Measurements from ENCODE around the gene ZDHHC19.
"Not testable (repeated sequence)": the region's sequence is repeated elsewhere in the genome, so short reads cannot be mapped to it uniquely, and the experiment has no call there.

ZDHHC19 gene

GRCh38 chr3:196193133-196193735 is 18.0 kb downstream of the ZDHHC19 start:
- no peak for DNase-seq (ENCODE audit: extremely low read depth, low read depth)
- TF ChIP-seq, protein P1, sequence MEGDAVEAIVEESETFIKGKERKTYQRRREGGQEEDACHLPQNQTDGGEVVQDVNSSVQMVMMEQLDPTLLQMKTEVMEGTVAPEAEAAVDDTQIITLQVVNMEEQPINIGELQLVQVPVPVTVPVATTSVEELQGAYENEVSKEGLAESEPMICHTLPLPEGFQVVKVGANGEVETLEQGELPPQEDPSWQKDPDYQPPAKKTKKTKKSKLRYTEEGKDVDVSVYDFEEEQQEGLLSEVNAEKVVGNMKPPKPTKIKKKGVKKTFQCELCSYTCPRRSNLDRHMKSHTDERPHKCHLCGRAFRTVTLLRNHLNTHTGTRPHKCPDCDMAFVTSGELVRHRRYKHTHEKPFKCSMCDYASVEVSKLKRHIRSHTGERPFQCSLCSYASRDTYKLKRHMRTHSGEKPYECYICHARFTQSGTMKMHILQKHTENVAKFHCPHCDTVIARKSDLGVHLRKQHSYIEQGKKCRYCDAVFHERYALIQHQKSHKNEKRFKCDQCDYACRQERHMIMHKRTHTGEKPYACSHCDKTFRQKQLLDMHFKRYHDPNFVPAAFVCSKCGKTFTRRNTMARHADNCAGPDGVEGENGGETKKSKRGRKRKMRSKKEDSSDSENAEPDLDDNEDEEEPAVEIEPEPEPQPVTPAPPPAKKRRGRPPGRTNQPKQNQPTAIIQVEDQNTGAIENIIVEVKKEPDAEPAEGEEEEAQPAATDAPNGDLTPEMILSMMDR (IDR thresholded peaks at IDR 0.05; ENCODE audit: low read depth, low read length, missing control alignments): no peak
- H3K4me3 ChIP-seq (replicated peaks; ENCODE audit: low read depth, low read length): no peak overlapping the region

DNA sequence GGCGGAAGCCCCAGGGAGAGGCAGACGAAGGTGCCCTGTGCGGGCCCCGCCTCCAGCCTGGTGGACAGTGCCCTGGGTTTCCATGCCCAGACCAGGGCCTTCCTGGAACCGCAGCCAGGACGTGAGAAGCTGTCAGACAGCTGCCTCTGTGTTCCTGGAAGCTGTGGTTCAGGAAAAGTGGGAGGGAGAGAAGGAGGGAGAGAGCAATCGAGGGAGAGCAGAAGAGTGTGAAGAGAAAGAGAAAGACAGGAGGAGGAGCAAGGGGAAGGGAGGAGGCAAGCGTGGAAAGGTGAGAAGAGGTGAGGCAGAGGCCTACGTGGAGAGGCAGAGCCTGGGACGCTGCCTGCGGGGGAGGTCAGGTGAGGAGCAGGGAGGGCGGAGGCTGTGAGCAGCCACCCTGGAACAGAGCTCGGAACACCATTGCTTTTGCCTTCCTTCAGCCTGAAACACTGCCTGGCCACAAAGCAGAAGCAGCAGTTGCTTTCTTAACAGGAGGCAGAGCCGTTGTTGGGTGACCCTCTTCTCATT is 18.6 kb downstream of the ZDHHC19 start:
- no peak overlapping the region for H3K4me3 ChIP-seq (replicated peaks; ENCODE audit: low read depth, low read length)
- DNase-seq (ENCODE audit: extremely low read depth, low read depth): no peak

DNA sequence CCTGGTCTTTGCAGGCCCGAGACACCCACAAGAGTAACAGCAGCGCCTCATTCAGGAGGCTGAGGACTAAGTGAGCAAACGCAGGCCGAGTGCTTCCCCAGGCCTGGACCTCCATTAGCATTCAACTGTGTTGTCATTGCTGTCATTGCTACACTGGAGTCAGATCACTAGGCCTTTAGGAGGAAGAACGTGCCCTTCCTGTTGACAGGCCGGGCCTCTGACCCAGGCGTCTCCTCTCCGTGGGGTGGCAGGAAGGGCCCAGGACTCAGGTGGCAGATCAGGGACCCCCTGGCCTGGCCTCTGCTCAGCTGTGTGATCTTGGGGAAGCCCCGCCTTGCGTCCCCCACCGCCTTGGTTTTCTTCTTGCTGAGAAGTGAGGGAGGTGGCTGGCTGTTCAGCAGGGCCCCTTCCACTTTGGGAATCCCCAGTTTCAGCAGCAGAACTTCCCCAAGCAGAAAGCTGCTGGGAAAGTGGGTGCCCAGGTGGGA is 19.1 kb downstream of the ZDHHC19 start:
- TF ChIP-seq, protein P1 (IDR thresholded peaks at IDR 0.05; ENCODE audit: low read depth, low read length, missing control alignments): no peak
- no peak for DNase-seq (ENCODE audit: extremely low read depth, low read depth)
- no peak overlapping the region for H3K4me3 ChIP-seq (replicated peaks; ENCODE audit: low read depth, low read length)

More for the DNA sequence above, 18.6 kb downstream of the ZDHHC19 start:
- TF ChIP-seq, protein P1 (IDR thresholded peaks at IDR 0.05; ENCODE audit: low read depth, low read length, missing control alignments): no peak

- H3K4me3 ChIP-seq (replicated peaks; ENCODE audit: low read depth, low read length): no peak overlapping the region
- DNase-seq (ENCODE audit: extremely low read depth, low read depth): no peak
- TF ChIP-seq, protein P1 (IDR thresholded peaks at IDR 0.05; ENCODE audit: low read depth, low read length, missing control alignments): no peak
Measured at GRCh38 chr3:196189566-196190347, 21.4 kb downstream of the ZDHHC19 start.

DNA sequence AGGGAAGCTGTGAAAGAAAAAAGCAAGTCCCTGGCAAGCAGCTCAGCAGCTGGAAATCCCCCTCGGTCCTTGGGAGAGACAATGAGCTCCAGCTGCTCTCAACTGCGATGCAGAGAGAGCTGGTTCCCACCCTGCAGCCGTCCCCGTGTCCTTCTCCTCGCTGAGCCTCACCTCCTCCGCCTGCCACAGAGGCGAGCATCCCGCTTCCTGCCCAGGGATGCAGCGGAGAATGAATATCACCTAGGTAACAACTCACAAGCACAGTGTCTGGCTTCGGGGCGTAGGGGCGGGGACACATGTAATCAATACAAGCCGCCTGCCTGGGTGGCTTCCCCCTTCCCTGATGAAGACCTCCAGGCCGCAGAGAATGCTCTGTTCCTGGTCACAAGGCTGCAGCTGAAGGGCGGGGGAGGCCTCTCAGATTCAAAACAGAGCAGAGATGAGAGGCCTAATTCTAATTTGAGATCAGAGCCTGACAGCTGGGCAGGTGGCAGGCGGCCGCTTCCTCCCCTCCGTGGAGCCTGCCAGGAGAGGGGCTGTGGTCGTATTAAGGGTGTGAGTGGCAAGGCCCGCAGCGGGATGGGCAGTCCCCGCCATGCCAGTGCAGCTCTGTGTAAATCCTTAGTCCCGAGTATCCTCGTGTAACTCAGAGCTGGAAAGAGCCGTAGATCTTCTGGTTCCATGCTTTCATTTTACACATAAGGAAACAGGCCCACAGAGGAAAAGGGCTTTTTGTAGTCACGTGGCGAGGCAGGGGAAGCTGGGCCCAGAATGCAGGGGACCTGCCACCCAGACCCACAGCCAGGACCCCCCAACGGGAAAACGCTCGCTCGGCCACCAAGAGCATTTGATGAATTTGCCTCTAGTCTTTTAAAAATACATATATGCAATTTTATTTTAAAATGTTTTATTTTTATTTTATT is 24.3 kb downstream of the ZDHHC19 start:
- no peak overlapping the region for H3K4me3 ChIP-seq (replicated peaks; ENCODE audit: low read depth, low read length)
- TF ChIP-seq, protein P1 (IDR thresholded peaks at IDR 0.05; ENCODE audit: low read depth, low read length, missing control alignments): no peak
- DNase-seq (ENCODE audit: extremely low read depth, low read depth): no peak

DNA sequence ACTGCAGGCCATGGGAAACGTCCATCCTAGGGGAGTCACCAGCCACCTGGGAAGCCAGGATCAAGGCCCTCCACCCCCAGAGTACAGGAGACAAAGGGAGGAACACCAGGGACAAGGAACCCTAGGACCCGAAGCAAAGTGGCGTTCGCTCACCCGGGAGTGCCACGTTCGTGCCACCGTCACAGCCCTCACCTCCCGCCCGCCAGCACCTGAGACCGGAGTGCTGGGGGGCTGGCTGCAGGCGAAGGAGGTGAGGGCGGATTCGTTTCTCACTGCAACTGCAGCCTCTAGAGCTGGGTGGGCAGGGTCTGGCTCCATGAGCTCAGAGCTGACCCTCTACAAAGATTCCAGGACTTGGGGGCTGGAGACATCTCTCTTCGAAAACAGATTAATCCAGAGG is 26.3 kb downstream of the ZDHHC19 start:
- DNase-seq (ENCODE audit: extremely low read depth, low read depth): no peak
- TF ChIP-seq, protein P1 (IDR thresholded peaks at IDR 0.05; ENCODE audit: low read depth, low read length, missing control alignments): no peak

DNA sequence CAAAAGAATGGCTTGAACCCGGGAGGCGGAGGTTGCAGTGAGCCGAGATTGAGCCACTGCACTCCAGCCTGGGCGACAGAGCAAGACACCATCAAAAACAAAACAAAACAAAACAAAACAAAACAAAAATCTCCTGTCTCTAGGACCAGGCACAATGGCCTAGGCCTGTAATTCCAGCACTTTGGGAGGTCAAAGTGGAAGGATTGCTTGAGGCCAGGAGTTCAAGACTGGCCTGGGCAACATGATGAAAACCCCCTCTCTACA is 27.1 kb downstream of the ZDHHC19 start:
- not testable (repeated sequence) for H3K4me3 ChIP-seq (replicated peaks; ENCODE audit: low read depth, low read length); DNase-seq (ENCODE audit: extremely low read depth, low read depth)

More for the DNA sequence above, 26.3 kb downstream of the ZDHHC19 start:
- H3K4me3 ChIP-seq (replicated peaks; ENCODE audit: low read depth, low read length): no peak overlapping the region

All from HFF-Myc (cell line).